GM18951 (cell line): ENCODE measurements around the gene MBD5.

Source experiments
- POLR2A ChIP-seq: IDR thresholded peaks from 4 replicates; pipeline ENCODE4 v1.6.1; 2011; ENCODE audit warnings: mild to moderate bottlenecking; ENCODE audit not compliant: insufficient read length, insufficient read depth; ENCODE audit errors: extremely low read depth
- in situ Hi-C: fragments of 300-500 bp; cut with MboI; formaldehyde crosslinking; loops from one replicate; pipeline ENCODE4 v1.12.0; 2022; ENCODE audit warnings: low sequenced_read_pairs, mixed read lengths, inconsistent platforms; ENCODE audit not compliant: unreplicated experiment

Gene MBD5

DNA sequence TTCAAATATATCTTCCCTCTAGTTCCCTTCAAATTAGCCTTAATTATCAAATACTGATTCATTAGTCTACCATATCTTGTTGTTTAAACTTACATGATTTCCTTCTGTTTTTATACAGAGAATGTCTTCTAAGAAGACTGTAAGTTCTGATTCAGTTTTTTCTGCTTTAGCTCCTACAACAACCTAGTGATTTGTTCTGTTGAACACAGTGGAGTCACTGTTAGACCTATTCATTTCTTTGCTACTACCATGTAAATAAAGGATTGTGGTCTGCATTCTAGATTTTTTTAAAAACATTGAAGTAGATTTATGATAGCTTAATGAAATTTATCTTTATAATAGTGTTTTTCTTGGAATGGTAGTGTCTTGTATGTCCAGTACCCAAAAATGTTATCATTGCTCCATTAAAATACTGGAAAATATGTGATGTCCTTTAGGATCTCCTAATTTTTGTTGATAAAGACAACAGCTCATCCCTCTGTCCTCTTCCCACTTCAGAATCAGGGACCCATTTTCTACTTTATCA, 146.4 kb downstream of the MBD5 start:
- no peak for TF ChIP-seq POLR2A
- in situ Hi-C loops: no loop called here

DNA sequence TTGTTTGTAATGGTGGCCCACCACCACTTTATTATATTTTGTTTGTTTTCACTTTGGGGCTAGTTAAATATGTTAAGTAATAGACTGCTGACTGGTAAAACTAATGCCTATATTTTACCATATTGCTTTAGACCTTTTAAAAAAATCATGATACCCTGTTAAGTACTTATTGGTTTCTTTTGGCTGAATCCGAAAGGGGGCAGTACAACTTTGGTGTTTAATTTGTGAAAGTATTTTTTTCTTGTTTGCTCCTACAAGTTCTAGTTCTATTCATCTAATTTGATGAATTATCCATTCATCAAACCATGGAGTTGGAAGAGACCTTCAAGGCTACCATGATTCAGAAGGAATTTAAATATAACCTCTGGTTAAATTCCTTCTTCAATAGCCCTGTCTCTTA, 147.0 kb downstream of the MBD5 start:
- TF ChIP-seq POLR2A: no peak
- in situ Hi-C loops: no loop called here

GRCh38 chr2:148172131-148172753, 151.4 kb downstream of the MBD5 start:
- TF ChIP-seq POLR2A: no peak
- in situ Hi-C loops: no loop called here

DNA sequence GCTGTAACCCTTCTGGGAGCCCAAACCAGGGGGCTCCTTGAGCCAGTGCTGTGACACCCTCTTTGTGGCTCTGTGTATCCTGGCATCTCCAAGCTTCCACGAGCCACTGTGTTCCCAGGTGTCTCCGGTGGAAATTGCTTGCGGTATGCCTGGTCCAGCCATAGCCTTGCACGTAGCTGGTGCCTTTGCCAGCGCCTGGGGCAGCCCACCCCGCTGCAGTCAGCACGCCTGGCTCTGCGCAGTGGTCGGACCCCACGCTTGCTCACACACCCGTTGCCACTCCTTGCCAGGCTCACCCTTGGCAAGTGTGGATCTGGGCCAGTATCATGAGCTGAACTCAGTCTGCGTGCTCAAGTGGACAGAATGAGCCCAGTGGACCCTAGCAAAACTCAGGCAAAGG, 152.3 kb downstream of the MBD5 start:
- in situ Hi-C loops: no loop called here
- no peak for TF ChIP-seq POLR2A

DNA sequence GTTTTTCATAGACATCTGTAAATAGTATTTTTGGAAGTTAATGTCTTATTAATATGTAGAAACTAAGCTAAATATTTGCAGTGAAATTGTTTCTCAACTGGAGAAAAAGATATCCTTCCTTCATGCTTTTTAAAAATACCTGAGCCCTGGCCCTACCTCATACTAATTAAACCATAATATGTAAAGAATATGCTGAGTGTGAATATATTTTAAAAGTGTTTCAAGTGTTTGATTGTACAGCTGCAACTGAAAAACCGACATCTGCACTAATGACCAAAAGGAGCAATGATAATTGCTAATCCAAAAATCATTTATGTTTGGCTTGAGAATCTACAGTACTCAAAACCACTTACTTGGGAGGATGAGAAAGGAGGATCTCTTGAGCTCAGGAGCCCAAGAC, 156.7 kb downstream of the MBD5 start:
- in situ Hi-C loops: no loop called here
- TF ChIP-seq POLR2A: no peak

DNA sequence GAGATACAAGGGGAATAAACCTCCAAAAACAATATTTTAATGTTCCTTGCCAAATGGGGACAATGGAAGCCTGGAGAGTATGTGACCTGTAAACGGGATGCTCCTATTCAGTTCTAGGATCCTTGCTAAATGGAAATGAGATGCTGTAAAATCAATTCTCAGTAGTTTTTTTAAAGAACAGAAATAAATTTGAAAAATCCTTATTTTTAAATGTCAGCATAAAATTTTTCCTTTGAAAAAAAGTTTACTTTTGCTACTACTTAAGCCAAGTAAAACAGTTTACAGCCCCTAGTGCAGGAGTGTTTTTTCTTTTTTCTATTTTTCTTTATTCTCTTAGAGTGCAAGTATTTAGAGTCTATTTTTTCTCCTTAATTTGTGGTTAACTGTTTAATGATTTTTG, 158.8 kb downstream of the MBD5 start:
- in situ Hi-C loops: no loop called here
- no peak for TF ChIP-seq POLR2A

DNA sequence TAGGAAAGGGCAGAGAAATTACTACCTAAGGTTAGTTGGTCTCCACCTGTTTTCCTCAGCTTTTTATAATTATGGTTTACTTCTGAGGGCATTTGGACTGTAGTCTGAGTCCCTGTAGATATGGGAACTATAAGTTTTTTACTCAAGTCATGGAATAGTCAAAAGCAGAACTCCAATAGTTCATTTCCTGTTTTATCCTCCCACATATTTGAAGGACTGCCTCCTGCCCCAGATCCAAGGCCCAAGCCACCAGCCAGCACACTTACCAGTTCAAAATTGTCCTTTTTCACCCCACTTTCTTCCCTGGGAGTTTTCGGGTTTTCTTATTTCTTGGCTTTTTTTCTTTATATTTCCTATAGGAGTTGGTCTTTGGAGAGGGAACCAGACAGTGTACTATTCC, 164.1 kb downstream of the MBD5 start:
- in situ Hi-C loops: no loop called here
- no peak for TF ChIP-seq POLR2A

- in situ Hi-C loops: no loop called here
- TF ChIP-seq POLR2A: no peak
Observed at GRCh38 chr2:148194882-148195281, 174.0 kb downstream of the MBD5 start.

DNA sequence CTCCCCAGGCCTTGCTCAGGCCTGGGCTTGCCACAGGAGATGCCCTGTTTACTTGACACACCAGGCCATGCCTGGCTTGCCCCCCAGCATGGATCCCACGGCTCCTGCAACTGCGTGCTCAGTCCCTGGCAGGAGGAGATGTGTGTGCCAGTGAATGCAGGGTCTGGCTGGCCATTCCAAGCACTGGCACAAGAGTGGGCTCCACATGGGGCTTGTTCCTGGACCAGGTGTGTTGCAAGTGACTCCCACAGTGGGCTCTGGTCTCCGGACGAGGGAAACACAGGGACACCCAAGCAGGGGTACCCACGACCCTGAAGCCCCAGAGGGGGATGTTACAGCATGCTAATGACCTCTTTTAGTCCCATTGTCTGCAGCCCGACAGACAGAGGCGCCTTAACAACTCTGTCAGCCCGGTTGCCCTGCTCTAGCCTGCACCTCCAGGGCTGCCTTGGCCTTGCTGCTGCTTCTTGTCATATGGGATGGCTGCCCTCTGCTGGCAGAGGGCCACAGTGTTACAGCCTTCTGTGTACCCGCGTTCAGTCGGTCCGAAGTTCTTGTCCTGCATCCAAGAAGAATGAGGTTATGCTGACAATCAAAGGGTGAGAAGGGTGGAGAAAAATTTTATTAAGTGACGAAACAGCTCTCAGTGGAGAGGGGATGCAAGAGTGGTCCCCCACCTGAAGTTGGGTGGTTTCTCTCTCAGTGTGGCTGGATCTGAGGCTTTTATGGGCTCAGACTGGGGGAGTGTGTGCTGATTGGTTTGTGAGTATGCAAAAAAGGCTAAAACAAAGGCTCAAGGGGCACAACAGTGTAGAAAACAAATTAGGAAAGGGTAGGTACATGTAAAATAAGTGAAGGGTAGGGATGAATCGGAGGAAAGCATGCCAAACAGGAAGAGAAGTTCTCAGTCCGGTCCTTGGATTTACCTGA, 180.4 kb downstream of the MBD5 start:
- no peak for TF ChIP-seq POLR2A
- in situ Hi-C loops: no loop called here

DNA sequence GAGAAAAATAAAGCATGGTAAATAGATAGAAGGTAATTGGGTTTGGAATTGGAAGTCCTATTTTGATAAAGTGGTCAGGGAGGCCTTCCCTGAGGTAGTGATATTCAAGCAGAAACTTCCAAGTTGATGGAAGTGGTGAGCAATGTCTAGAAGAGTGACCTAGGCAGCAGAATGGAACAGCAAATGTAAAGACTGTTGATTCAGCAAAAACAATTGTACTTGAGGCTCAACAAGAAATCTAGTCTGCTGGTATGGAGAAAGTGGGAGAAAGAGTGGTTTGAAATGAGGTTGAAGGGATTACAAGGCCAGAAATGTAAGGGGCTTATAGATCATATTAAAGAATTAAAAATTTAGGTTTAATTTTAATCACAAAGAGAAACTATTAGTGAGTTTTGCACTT, 181.3 kb downstream of the MBD5 start:
- TF ChIP-seq POLR2A: no peak
- in situ Hi-C loops: no loop called here

DNA sequence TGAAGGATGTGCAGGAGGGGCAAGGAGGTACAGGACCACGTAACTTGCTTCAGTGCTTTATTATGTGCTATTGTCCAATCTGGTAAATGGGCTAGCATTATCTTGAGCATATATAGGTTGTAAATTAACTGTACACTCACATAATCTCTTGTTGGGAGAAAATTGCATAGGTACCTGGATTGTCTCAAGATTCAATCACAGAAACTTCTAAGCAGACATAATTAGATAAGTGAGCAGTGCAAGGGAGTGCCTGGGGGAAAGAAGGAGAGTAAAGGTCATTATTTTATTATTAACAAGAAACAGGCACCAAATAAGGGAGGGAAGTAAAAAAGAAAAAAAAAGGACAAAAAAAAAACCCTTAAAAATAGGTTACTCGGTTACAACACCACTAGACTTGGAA, 186.2 kb downstream of the MBD5 start:
- no peak for TF ChIP-seq POLR2A
- in situ Hi-C loops: no loop called here

- TF ChIP-seq POLR2A: no peak
- in situ Hi-C loops: no loop called here
Observed at GRCh38 chr2:148209603-148210002, 188.7 kb downstream of the MBD5 start.

DNA sequence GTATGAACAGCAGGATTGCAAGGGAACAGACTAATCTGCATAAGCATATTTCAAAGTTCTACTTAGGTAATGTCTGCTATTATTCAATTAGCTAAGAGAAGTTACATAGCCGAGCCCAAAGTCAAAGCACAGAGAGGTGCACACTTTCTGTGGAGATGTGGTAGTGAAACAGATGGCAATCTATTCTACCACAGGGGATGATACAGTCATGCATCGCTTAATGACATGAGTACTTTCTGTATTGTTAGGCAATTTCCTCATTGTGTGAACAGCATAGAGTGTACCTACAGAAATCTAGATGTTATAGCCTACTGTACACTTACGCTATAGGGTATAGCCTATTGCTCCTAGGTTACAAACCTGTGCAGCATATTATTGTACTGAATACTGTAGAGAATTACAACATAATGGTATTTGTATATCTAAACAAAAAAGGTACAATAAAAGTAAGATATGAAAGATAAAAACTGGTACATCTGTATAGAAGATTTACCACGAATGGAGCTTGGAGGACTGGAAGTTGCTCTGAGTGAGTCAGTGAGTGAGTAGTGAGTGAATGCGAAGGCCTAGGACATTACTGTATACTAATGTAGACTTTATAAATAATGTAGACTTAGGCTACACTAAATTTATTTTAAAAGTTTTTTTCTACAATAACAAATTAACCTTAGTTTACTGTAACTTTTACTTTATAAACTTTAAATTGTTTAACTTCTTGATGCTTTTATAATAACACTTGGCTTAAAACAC, 197.6 kb downstream of the MBD5 start:
- TF ChIP-seq POLR2A: no peak
- in situ Hi-C loops: no loop called here
